Transverse colon (tissue), 4 donors: ENCODE results near the gene NKD1.

Source experiments
- CTCF ChIP-seq, 5 experiments: fragments of 200-600 bp in 3 of 5; fragments of 450-650 bp in 2 of 5; sonication (generic) in 3 of 5; IDR thresholded peaks; 1 replicate in 2 of 5; 2 replicates in 3 of 5; pipeline ENCODE4 v1.5.1; 2016 to 2017; ENCODE audit warnings: antibody characterized with exemption in 5 of 5, inconsistent platforms in 3 of 5, mild to moderate bottlenecking in 2 of 5, moderate library complexity in 1 of 5
- POLR2AphosphoS5 ChIP-seq, 3 donors: sonication (generic); formaldehyde crosslinking; IDR thresholded peaks; one replicate each; pipeline ENCODE4 v1.6.1; 2016; ENCODE audit warnings: antibody characterized with exemption in 3 of 3

DNA sequence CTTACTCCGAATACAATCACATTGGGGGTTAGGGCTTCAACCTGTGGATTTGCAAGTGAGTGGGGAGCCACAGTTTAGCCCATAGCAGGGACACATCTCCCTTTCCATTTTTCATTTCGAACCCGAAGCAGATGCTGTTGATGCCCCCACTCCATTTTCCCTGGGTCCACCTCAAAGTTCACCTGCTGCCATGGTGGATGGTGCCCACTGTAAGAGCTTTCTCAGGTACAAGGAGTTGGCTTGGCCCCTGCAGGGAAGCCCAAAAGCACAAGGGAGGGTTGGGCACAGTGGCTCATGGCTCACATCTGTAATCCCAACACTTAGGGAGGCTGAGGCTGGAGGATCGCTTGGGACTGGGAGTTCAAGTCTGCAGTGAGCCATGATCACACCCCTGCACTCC, 81.1 kb downstream of the NKD1 start:
- TF ChIP-seq POLR2AphosphoS5 (IDR thresholded peaks at IDR 0.05), result no peak
- TF ChIP-seq CTCF (IDR thresholded peaks at IDR 0.05), result no peak
